IPS-18c (cell line): ENCODE data around the gene CLDN4.
"Not testable (repeated sequence)": the region's sequence is repeated elsewhere in the genome, so short reads cannot be mapped to it uniquely, and the experiment has no call there.

ENCODE experiments used
- H3K4me3 ChIP-seq: 2 replicates; pipeline ENCODE4 v1.7.0; 2013; ENCODE audit warnings: low read depth, mild to moderate bottlenecking, low read length, moderate library complexity; ENCODE audit not compliant: insufficient read depth
- H3K9me3 ChIP-seq: one replicate; pipeline ENCODE4 v1.6.1; 2013; ENCODE audit warnings: mild to moderate bottlenecking, low read length, moderate library complexity; ENCODE audit not compliant: control insufficient read depth, insufficient read depth

CLDN4 gene

GRCh38 chr7:73830681-73831583 is at the start of gene CLDN4:
CLDN4 (plus strand) TSS chr7:73830996; CDS start chr7:73831202, 206 bp downstream.
- Histone ChIP-seq H3K9me3 (peaks cover 2% of the 10 kb centered on the region), H3K4me3 (peak within 1 kb of the TSS; percentile 48)

GRCh38 chr7:73786588-73786987 is 44.2 kb upstream of the CLDN4 start:
- no peaks in the 10 kb centered on the region for H3K9me3 ChIP-seq
- H3K4me3 ChIP-seq = no peak overlapping the region

- not testable (repeated sequence) for H3K4me3 ChIP-seq, H3K9me3 ChIP-seq
Measured at GRCh38 chr7:73787786-73788048, 43.1 kb upstream of the CLDN4 start.

GRCh38 chr7:73789051-73789450 is 41.7 kb upstream of the CLDN4 start:
- no peaks in the 10 kb centered on the region for H3K9me3 ChIP-seq

GRCh38 chr7:73791170-73791690 is 39.6 kb upstream of the CLDN4 start:
- not testable (repeated sequence) for H3K9me3 ChIP-seq, H3K4me3 ChIP-seq

More at GRCh38 chr7:73789051-73789450, 41.7 kb upstream of the CLDN4 start:
- no peak overlapping the region for H3K4me3 ChIP-seq

GRCh38 chr7:73795188-73795587 is 35.6 kb upstream of the CLDN4 start:
- not testable (repeated sequence) for H3K9me3 ChIP-seq, H3K4me3 ChIP-seq

GRCh38 chr7:73796656-73797055 is 34.1 kb upstream of the CLDN4 start:
- not testable (repeated sequence) for H3K4me3 ChIP-seq, H3K9me3 ChIP-seq

- H3K4me3 ChIP-seq, H3K9me3 ChIP-seq: not testable (repeated sequence)
Measured at GRCh38 chr7:73797176-73797575, 33.6 kb upstream of the CLDN4 start.

GRCh38 chr7:73799282-73800141 is 31.3 kb upstream of the CLDN4 start:
- H3K4me3 ChIP-seq = no peak overlapping the region
- no peaks in the 10 kb centered on the region for H3K9me3 ChIP-seq

- no peaks in the 10 kb centered on the region for H3K9me3 ChIP-seq
- H3K4me3 ChIP-seq = no peak overlapping the region
Measured at GRCh38 chr7:73801577-73801976, 29.2 kb upstream of the CLDN4 start.

GRCh38 chr7:73802459-73802858 is 28.3 kb upstream of the CLDN4 start:
- Histone ChIP-seq H3K9me3 (no peaks in the 10 kb centered on the region), H3K4me3 (no peak overlapping the region)

GRCh38 chr7:73809467-73809951 is 21.3 kb upstream of the CLDN4 start:
- Histone ChIP-seq H3K4me3 (no peak overlapping the region), H3K9me3 (no peaks in the 10 kb centered on the region)

GRCh38 chr7:73810998-73811360 is 19.8 kb upstream of the CLDN4 start:
- Histone ChIP-seq H3K9me3 (no peaks in the 10 kb centered on the region), H3K4me3 (no peak overlapping the region)

GRCh38 chr7:73811760-73812168 is 19.0 kb upstream of the CLDN4 start:
- Histone ChIP-seq H3K9me3 (no peaks in the 10 kb centered on the region), H3K4me3 (no peak overlapping the region)

- H3K4me3 ChIP-seq = no peak overlapping the region
- H3K9me3 ChIP-seq = no peaks in the 10 kb centered on the region
Measured at GRCh38 chr7:73812996-73813395, 17.8 kb upstream of the CLDN4 start.

- H3K9me3 ChIP-seq = no peaks in the 10 kb centered on the region
- H3K4me3 ChIP-seq = no peak overlapping the region
Measured at GRCh38 chr7:73815436-73815835, 15.4 kb upstream of the CLDN4 start.

GRCh38 chr7:73817121-73817520 is 13.7 kb upstream of the CLDN4 start:
- H3K4me3 ChIP-seq = no peak overlapping the region

GRCh38 chr7:73820013-73820412 is 10.8 kb upstream of the CLDN4 start:
- Histone ChIP-seq H3K4me3 (no peak overlapping the region), H3K9me3 (peaks cover 2% of the 10 kb centered on the region)

More at GRCh38 chr7:73817121-73817520, 13.7 kb upstream of the CLDN4 start:
- peaks cover 2% of the 10 kb centered on the region for H3K9me3 ChIP-seq
